GM06990 (cell line): ENCODE measurements around the gene EXD3.
"Not testable (repeated sequence)": the region's sequence is repeated elsewhere in the genome, so short reads cannot be mapped to it uniquely, and the experiment has no call there.

Source experiments
- DNase-seq: peaks from one replicate; pipeline ENCODE4 v3.0.0-alpha.2; 2011; ENCODE audit not compliant: insufficient read length; ENCODE audit errors: extremely low read depth
- H3K27me3 ChIP-seq: replicated peaks from 2 replicates; pipeline ENCODE4 v1.6.0; 2011; ENCODE audit warnings: low read length; ENCODE audit not compliant: control insufficient read depth, insufficient read depth
- H3K36me3 ChIP-seq: 2 replicates; pipeline ENCODE4 v1.5.1; 2011; ENCODE audit warnings: low read length; ENCODE audit not compliant: control insufficient read depth, insufficient read depth
- H3K4me3 ChIP-seq: replicated peaks from 2 replicates; pipeline ENCODE4 v1.5.1; 2011; ENCODE audit warnings: low read depth, mild to moderate bottlenecking, control low read depth, low read length
- CTCF ChIP-seq: IDR thresholded peaks from 2 replicates; pipeline ENCODE4 v1.5.1; 2011; ENCODE audit warnings: low read length, control low read depth, mild to moderate bottlenecking, inconsistent platforms; ENCODE audit not compliant: insufficient read depth, poor library complexity, severe bottlenecking

EXD3 gene

DNA sequence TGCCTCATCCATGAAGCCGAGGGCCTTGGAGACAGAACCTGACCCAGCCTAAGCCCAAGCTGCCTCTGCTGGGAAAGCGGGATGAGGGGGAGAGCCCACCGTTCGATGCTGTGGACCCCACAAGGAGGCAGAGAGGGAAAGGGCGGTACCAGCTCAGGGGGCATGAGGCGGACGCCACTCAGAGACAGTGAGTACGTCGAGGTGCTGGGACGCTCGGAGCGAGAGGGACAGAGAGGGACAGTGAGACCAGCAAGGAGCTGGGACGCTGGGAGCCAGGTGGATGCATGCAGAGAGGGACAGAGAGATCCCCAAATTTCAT is 33.6 kb downstream of the EXD3 start:
- H3K27me3 ChIP-seq: no peaks in the 10 kb centered on the region
- DNase-seq: no peak
- no peak overlapping the region for H3K4me3 ChIP-seq
- TF ChIP-seq CTCF: no peak
- H3K36me3 ChIP-seq: no peaks in the 10 kb centered on the region; the same call in 1 of the 2 replicates

DNA sequence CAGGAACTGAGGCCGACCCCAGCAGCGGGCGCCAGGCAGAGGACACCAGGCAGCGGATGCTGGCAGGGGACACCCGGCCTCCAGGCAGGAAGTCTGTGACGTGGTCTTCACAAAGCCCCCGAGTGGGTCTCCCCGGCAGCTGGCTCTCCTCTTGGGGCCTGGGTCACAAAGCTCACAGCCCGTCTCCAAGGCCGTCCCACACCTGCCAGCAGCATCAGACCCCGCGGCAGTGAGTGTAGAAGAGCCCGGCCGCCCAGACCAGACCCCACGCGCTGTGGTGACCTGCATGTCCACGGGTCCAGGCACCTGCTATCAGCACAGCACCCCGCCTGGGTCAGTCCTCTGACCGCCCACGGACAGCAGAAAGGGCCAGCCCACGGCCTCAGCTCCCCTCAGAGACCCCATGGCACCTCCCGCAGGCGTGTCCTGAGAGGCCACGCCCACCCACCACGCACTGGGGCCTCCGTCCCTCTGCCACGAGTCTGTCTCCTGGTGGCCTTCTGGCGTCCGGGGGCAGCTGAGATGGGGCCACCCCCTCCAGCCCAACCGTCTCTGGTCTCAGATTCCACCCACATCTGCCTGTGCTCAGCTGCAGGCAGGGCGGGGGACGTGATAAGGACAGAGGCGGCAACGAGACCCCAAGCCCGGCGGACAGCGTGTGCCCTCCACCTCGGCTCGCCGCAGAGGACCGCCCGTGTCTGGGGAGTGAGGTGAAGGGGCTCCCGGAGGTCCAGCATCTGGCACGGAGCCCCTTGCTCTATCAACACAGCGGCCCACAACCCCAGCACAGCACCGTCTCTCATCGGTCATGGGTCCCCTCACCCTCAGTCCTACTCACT is 34.2 kb downstream of the EXD3 start:
- no peak for DNase-seq
- no peak for TF ChIP-seq CTCF
- Histone ChIP-seq H3K27me3 (no peaks in the 10 kb centered on the region), H3K4me3 (no peak overlapping the region), H3K36me3 (no peaks in the 10 kb centered on the region; the same call in 1 of the 2 replicates)

DNA sequence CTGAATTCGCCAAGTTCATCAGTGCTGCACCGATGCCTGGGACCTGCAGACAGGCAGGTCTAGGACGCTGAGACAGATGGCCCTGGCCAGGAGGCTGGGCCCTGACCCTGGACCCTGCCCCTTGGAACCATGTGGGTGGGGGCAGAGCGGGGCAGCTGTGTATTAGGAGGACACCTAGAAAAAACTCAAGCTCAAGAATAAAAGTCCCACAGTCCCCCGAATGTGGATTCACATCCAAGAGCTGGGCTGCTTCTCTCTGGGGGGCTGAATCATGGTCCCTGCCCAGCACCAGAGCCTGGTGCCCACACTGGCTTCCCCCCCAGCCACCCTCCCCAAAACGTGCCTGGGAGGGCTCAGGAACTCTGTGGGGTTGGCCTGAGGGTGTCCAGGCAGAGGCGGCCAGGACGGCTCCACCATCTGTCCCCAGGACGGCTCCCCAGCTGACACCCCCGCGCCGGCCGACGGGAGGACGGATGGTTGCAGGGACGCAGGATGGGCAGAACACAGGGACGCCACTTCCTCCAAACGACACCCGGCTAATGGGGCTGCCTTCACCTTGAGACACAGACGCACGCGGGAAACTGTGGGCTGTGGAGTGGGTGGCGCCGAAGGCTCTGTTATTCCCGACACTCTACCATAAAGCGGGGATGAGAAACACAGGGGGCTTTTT is 34.9 kb downstream of the EXD3 start:
- Histone ChIP-seq H3K36me3 (no peaks in the 10 kb centered on the region; the same call in 1 of the 2 replicates), H3K4me3 (no peak overlapping the region), H3K27me3 (no peaks in the 10 kb centered on the region)
- DNase-seq: no peak
- TF ChIP-seq CTCF: no peak

DNA sequence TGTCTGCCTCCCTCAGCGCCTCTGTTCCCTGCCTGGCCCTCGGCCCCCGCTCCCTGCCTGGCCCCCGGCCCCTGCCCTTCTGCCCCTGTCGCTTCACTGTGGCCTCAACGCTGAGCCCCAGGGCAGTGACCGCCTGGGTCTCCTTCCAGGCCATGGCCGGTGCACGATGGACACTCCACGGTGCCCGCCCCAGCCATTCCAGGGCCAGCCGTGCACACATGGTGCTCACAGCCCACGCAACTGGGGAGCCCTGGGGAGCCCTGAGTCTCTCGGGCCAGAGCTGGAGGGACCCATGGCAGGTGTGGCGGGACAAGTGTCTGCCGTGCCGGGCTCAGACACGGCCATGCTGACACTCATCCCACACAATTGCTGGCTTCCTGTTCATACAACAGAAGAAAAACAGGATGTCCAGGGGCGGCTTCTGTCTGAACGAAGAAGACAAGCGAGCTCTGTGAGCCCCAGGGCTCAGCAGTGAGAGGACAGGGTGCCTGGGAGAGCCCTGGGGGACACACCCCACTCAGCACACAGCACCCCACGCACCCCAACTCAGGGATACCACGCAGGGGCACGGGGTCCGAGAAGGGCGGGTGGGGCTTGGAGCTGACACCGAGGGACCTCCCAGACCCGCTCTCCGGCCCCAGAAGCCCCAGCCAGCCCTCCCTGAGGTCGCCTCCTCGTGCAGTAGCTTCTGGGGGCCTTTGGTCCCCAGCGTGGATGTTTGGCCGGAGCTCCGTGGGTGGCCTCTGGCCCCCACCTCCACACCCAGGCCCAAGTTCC is 35.7 kb downstream of the EXD3 start:
- H3K4me3 ChIP-seq: no peak overlapping the region

DNA sequence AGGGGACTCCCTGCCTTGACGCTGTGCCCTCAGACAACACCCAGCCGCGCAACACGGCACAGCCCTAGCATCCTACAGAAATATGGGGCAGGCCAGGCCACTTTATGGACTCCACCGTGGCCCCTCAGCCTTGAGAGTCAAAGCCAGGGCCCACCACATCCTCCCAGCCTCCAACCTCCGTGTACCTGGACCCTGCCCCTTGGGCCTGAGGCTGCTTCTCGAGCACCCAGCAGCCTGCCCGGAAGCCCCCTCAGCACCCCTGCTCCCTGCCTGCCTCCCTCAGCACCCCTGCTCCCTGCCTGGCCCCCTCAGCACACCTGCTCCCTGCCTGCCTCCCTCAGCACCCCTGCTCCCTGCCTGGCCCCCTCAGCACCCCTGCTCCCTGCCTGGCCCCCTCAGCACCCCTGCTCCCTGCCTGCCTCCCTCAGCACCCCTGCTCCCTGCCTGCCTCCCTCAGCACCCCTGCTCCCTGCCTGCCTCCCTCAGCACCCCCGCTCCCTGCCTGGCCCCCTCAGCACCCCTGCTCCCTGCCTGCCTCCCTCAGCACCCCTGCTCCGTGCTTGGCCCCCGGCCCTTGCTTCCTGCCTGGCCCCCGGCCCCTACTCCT is 36.4 kb downstream of the EXD3 start:
- not testable (repeated sequence) for DNase-seq, H3K36me3 ChIP-seq, H3K4me3 ChIP-seq, H3K27me3 ChIP-seq

More for the DNA sequence above, 35.7 kb downstream of the EXD3 start:
- DNase-seq: peak; percentile 12
- Histone ChIP-seq H3K27me3 (no peaks in the 10 kb centered on the region), H3K36me3 (no peaks in the 10 kb centered on the region; the same call in 1 of the 2 replicates)
- TF ChIP-seq CTCF: no peak
